ENCODE data around the gene PTMA.

DNA sequence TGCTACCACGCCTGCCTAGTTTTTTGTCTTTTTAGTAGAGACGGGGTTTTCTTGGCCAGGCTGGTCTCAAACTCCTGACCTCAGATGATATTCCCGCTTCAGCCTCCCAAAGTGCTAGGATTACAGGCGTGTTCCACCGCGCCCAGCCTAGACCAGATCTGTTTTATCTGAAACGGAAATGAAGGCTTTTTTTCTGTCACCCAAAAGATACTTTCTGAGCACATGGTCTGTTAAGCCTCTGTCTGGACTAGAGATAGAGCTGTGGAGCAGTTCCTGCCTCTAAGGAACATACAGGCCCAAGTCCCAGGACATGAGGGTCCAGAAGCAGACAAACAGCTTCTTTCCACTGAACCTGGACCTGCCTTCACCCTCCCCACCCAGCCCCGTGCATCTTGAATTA, 43.6 kb upstream of the PTMA start:
- TF ChIP-seq POLR2AphosphoS5 (IDR thresholded peaks at IDR 0.05; ENCODE audit: low read depth, low read length) (no peak), SIN3A (IDR thresholded peaks at IDR 0.05; ENCODE audit: borderline replicate concordance, insufficient read depth, low read length) (no peak), REST (IDR thresholded peaks at IDR 0.05; ENCODE audit: insufficient read depth in 1 of 2, low read depth in 2 of 2, low read length in 2 of 2) (no peak)
